Measurements from ENCODE around the gene ABCA3.
A peak's percentile ranks its signal among the peaks of the same experiment; 100 is the strongest.

GRCh38 chr16:2250652-2251295, 89.8 kb downstream of the ABCA3 start:
- TF ChIP-seq, protein P1, sequence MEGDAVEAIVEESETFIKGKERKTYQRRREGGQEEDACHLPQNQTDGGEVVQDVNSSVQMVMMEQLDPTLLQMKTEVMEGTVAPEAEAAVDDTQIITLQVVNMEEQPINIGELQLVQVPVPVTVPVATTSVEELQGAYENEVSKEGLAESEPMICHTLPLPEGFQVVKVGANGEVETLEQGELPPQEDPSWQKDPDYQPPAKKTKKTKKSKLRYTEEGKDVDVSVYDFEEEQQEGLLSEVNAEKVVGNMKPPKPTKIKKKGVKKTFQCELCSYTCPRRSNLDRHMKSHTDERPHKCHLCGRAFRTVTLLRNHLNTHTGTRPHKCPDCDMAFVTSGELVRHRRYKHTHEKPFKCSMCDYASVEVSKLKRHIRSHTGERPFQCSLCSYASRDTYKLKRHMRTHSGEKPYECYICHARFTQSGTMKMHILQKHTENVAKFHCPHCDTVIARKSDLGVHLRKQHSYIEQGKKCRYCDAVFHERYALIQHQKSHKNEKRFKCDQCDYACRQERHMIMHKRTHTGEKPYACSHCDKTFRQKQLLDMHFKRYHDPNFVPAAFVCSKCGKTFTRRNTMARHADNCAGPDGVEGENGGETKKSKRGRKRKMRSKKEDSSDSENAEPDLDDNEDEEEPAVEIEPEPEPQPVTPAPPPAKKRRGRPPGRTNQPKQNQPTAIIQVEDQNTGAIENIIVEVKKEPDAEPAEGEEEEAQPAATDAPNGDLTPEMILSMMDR (IDR thresholded peaks at IDR 0.05): no peak
- TF ChIP-seq POLR2AphosphoS5 (IDR thresholded peaks at IDR 0.05; ENCODE audit: low read depth, low read length): 0 out of 2 replicates have a peak, but pooled peaks have one; percentile 36
- TF ChIP-seq, protein P2, sequence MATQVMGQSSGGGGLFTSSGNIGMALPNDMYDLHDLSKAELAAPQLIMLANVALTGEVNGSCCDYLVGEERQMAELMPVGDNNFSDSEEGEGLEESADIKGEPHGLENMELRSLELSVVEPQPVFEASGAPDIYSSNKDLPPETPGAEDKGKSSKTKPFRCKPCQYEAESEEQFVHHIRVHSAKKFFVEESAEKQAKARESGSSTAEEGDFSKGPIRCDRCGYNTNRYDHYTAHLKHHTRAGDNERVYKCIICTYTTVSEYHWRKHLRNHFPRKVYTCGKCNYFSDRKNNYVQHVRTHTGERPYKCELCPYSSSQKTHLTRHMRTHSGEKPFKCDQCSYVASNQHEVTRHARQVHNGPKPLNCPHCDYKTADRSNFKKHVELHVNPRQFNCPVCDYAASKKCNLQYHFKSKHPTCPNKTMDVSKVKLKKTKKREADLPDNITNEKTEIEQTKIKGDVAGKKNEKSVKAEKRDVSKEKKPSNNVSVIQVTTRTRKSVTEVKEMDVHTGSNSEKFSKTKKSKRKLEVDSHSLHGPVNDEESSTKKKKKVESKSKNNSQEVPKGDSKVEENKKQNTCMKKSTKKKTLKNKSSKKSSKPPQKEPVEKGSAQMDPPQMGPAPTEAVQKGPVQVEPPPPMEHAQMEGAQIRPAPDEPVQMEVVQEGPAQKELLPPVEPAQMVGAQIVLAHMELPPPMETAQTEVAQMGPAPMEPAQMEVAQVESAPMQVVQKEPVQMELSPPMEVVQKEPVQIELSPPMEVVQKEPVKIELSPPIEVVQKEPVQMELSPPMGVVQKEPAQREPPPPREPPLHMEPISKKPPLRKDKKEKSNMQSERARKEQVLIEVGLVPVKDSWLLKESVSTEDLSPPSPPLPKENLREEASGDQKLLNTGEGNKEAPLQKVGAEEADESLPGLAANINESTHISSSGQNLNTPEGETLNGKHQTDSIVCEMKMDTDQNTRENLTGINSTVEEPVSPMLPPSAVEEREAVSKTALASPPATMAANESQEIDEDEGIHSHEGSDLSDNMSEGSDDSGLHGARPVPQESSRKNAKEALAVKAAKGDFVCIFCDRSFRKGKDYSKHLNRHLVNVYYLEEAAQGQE (IDR thresholded peaks at IDR 0.05; ENCODE audit: insufficient read depth in 1 of 2, low read depth in 2 of 2, low read length in 1 of 2): no peak
- no peak for TF ChIP-seq TCF7L2 (IDR thresholded peaks at IDR 0.05; ENCODE audit: low read depth, low read length)
